GM21515 (cell line): Measurements from ENCODE around the gene SECISBP2.

Source experiments
- ATAC-seq: cut with Tn5 transposase; IDR thresholded peaks from one replicate; pipeline ENCODE4 v1.9.1; 2021; ENCODE audit not compliant: unreplicated experiment

Gene SECISBP2

GRCh38 chr9:89346696-89347095, 28.4 kb downstream of the SECISBP2 start:
- no peak for ATAC-seq

GRCh38 chr9:89347651-89348050, 29.4 kb downstream of the SECISBP2 start:
- no peak for ATAC-seq

GRCh38 chr9:89349607-89350006, 31.3 kb downstream of the SECISBP2 start:
- ATAC-seq, result no peak

GRCh38 chr9:89350988-89351557, 32.8 kb downstream of the SECISBP2 start:
- no peak for ATAC-seq

GRCh38 chr9:89351584-89352300, 33.4 kb downstream of the SECISBP2 start:
- no peak for ATAC-seq

GRCh38 chr9:89352451-89352850, 34.2 kb downstream of the SECISBP2 start:
- no peak for ATAC-seq

- no peak for ATAC-seq
Measured at GRCh38 chr9:89352874-89353649, 34.8 kb downstream of the SECISBP2 start.

- ATAC-seq, result no peak
Measured at GRCh38 chr9:89353989-89354388, 35.7 kb downstream of the SECISBP2 start.

GRCh38 chr9:89354471-89354870, 36.2 kb downstream of the SECISBP2 start:
- ATAC-seq, result no peak

GRCh38 chr9:89356782-89357181, 38.5 kb downstream of the SECISBP2 start:
- no peak for ATAC-seq

- no peak for ATAC-seq
Measured at GRCh38 chr9:89357331-89358197, 39.3 kb downstream of the SECISBP2 start.

- ATAC-seq, result no peak
Measured at GRCh38 chr9:89358376-89358916, 40.1 kb downstream of the SECISBP2 start.

GRCh38 chr9:89358985-89359384, 40.7 kb downstream of the SECISBP2 start:
- ATAC-seq, result no peak

GRCh38 chr9:89359751-89360261, 41.5 kb downstream of the SECISBP2 start:
- no peak for ATAC-seq

- no peak for ATAC-seq
Measured at GRCh38 chr9:89360465-89360864, 42.2 kb downstream of the SECISBP2 start.

- no peak for ATAC-seq
Measured at GRCh38 chr9:89361031-89361430, 42.7 kb downstream of the SECISBP2 start.

- ATAC-seq, result no peak
Measured at GRCh38 chr9:89361816-89362646, 43.7 kb downstream of the SECISBP2 start.

GRCh38 chr9:89362647-89363310, 44.5 kb downstream of the SECISBP2 start:
- ATAC-seq, result no peak

- no peak for ATAC-seq
Measured at GRCh38 chr9:89363311-89363670, 45.0 kb downstream of the SECISBP2 start.
